Fibroblast of peridontal ligament (primary cell): ENCODE results near the gene RIPPLY1.
A peak's percentile ranks its signal among the peaks of the same experiment; 100 is the strongest.
"Not testable (repeated sequence)": the region's sequence is repeated elsewhere in the genome, so short reads cannot be mapped to it uniquely, and the experiment has no call there.

Experiments
- DNase-seq: peaks from one replicate; pipeline ENCODE4 v3.0.0-alpha.2; 2010; ENCODE audit errors: extremely low read depth

Gene RIPPLY1

DNA sequence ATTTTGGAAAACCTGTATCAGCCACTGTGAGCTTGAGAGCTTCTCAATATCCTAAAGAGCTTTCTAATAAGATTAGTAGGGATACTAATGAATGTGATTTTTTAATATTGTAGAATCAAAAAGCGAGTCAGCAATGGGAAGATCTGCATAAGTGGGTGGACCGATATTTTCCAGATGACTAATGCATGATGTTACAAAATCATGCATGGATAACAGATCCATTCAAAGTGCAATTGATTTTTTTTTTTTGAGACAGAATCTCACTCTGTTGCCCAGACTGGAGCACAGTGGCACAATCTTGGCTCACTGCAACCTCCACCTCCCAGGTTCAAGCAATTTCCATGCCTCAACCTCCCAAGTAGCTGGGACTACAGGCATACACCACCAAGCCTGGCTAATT is 9.7 kb upstream of the RIPPLY1 start:
- DNase-seq: peak; percentile 42

DNA sequence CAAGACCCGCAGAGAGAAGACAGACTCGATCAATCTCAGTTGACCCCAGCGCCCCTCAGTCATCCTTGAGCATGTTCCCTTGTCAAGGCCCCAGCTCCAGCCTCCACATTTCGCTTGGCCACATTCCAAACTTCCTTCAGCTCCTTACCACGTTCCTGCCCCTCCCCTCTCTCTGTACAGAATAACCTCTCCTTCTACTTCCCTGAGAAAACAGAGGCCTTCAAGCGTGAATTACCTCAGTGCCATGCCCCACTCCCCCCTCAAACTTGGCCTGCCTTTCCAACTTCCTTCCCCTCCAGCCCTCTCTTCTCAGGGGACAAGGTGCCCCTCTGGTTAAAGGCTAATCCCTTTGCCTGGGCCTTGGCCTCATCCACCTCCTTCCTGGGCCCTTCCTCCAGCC is 3.2 kb upstream of the RIPPLY1 start:
- no peak for DNase-seq

- DNase-seq: no peak
Observed at GRCh38 chrX:106905064-106905708, 2.0 kb upstream of the RIPPLY1 start.

- no peak for DNase-seq
Observed at GRCh38 chrX:106903856-106904528, 851 bp upstream of the RIPPLY1 start.

GRCh38 chrX:106902684-106903083 is 457 bp downstream of the RIPPLY1 start:
- DNase-seq: no peak

DNA sequence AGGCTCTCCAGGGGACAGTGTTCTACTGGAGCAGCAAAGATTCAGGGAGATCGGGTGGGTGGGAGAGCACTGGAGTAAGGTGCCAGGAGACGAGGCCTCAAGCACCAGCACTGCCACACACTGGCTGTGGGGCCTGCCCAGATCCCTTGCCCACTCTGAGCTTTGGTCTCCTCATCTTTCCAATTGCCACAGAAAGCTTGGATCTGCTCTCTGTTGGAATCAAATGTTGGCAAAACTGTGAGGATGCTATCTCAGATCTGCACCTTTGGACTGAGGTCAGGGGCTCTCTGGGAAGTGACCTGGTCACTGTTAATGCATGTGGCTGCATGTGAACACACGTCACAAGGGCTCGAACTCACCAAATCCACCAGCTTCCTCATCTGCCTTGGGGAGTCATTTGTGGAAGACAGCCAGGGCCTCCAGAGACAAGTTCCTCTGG is 1.3 kb downstream of the RIPPLY1 start:
- no peak for DNase-seq

GRCh38 chrX:106901341-106901740 is 1.8 kb downstream of the RIPPLY1 start:
- no peak for DNase-seq

GRCh38 chrX:106899841-106900240 is 3.3 kb downstream of the RIPPLY1 start:
- no peak for DNase-seq

- no peak for DNase-seq
Observed at GRCh38 chrX:106899276-106899675, 3.9 kb downstream of the RIPPLY1 start.

GRCh38 chrX:106898462-106898861 is 4.7 kb downstream of the RIPPLY1 start:
- peak; percentile 48 for DNase-seq

- peak; percentile 52 for DNase-seq
Observed at GRCh38 chrX:106897259-106897658, 5.9 kb downstream of the RIPPLY1 start.

DNA sequence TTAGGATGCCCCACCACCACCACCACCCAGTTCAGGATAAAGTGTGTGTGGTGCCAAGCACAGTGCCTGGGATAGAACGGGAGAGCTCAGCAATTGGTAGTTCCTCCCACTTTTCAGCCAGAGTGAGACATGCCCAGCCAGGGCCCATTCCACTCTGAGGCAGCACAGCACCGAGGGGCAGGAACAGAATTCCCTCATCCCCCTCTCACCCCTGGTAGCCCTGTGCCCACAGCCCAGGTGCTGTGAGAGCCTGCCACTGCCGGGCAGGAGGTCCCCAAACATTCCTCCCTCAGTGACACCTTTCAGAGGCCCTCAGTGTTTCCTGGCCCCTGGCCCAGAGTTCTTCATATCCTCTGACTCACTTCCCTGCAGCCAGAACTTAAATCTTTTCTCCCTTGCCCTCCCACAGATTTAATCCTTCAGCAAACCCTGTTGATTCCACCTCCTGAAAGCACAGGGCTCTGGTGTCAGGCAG is 8.1 kb downstream of the RIPPLY1 start:
- DNase-seq: peak; percentile 55

DNA sequence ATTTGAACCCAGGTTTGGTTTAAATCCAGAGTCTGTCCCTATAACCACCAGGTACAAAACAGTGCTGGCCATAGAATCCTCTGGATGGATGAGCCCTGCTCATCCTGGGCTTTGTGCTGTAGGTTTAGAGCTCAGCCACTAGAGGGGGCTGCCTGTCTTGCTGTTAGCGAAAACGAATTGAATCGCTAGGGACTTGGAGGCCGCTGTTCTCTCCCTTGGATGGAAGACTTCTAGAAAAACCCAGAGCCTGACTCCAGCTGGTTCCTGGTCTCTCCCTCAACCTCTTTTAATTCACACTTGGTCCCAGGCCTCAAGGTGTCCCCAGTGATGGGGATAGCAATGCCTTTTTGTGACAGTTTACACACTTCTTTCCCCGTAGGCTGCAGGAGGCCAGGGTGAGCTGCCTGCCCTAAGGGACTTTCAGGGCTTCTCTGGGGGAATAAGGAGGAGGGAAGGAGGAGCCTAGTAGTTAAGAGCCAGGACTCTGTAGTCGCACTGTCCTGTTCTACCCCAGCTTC is 8.7 kb downstream of the RIPPLY1 start:
- DNase-seq: peak; percentile 72

DNA sequence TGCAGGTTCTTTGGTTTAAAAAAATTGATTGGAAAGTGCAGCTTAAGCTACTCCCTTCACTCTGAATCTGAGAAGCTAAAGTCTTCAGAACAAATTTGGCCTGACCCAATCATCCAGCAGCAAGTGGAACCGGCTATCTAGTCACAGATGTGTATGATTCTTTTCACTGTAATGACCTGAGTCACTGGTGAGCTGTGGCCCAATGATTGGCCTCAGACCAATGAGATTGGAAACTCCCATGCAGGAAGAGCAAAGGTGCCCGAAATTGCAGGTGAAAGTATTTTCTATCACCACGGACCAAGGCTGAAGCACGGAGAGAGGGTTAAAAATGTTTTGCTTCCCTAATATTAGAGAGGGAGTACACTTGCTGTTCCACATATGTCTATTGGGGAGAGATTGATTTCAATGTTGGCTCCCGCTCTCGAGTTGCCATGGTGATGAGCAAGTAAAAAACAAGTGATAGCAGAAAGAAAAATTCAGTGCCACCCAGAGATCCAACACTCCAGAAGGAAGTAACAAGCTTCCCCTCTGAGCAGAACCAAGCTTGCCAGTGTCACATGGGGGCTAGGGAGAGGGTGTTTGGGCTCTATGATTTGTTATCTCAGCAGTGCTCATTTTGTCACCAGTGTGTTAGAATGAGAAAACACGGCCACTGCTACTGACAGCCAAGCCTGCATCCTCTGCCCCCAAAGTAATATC is 11.2 kb downstream of the RIPPLY1 start:
- no peak for DNase-seq

DNA sequence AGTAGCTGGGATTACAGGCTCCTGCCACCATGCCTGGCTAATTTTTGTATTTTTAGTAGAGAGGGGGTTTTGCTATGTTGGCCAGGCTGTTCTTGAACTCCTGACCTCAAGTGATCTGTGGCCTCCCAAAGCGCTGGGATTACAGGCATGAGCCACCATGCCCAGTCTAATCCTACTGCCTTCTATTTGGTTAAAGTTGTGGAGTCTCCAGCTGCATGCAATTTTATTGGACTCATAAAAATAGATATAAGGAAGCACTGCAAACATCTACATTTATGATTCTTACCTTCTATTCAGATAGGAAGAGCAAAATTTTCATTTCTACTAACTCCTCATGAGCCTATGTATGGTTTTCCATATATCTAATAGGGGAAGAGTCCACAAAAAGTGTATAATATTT is 13.7 kb downstream of the RIPPLY1 start:
- no peak for DNase-seq

- DNase-seq: peak; percentile 54
Observed at GRCh38 chrX:106875151-106875550, 28.0 kb downstream of the RIPPLY1 start.

GRCh38 chrX:106874075-106874474 is 29.1 kb downstream of the RIPPLY1 start:
- DNase-seq: peak; percentile 47

- DNase-seq: not testable (repeated sequence)
Observed at GRCh38 chrX:106872796-106873195, 30.3 kb downstream of the RIPPLY1 start.

DNA sequence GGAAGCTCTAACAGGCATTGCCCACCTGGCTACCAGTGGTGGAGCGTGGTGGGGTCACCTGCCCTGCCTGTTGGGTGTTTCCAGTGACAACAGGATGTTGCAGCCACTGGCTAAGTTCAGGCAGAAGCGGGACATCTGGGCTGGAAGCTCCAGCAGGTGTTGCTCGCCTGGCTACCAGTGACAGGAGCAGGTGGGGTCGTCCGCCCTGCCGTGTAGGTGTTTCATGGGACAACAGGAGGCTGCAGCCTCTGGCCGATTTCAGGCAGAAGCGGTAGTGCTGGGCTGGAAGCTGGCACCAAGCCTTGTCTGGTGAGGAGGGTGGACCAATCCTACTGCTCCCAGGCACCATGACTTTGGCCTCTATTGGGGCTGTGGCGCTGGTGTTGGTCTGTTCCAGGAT is 39.4 kb downstream of the RIPPLY1 start:
- DNase-seq: no peak

DNA sequence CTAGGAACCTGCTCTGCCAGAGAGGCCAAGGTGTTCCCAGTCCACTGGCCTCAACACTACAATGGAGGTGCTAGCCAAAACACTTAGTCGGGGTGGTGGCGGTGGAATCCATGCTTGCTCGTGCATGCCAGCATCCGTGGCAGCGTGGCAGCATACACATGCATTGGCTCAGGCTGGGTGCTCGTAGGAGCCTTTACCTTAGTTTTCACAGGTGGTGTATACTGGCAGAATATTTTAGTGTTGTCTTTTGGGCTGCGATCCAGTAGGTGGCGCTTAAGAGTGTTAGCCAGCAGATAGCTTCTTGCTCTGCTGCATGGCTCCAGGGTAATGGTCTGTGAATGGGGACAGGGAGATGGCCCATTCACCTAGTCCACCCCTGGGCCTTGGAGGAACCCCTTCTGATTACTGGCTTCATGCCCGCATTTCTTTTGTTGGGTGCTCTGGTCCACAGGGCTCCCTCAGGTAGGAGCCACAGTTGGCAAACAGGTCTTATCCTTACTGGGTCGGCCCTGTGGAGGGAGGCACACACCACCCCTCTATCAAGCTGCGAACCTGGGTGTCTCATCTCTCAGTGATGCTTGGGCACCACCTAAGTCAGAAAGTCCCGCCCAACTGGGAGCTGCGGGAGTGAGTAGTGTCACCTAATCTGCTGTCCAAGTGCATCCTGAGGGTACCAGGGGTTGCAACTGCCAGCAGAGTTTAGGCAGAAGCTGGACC is 40.0 kb downstream of the RIPPLY1 start:
- DNase-seq: no peak
